ENCODE measurements around the gene SCARB1. TPM values are rescaled to one million over a fixed set of nuclear protein-coding genes. Genes with fewer than 3 reads are reported as not detected.

SCARB1 gene
- total and polyA plus RNA-seq, 2 experiments from 2014 or later, result 31.0 to 62.5 TPM

DNA sequence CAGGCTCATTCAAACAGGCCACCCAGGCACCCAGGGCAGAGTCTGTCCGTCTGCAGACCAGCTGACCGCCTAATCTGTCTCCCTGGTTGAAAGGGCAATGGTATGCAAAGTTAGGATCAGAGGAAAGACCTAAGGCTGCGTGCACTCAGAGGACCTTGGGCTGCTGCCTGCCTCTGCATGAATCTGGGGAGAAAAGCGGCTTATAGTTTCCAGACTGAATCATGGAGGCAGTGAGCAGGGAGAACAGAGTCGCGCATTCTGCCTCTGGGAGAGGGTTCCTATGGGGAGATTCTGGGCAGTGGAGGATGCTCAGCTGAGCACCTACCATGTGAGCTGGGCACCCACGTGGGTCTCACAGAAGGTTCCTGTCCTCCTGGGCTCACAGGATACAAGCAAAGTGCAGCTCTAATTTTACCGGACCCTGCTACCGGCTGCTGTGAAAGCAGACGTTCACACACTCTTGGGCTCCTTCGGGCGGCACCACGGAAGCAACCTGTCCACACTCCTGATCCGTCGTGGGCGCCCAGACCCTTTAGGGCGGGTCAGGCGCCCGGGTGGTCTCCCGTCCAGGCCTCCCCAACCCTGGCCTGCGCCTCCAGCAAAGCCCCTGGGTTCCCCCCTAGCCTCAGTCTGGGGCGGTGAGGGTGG, 772 bp downstream of the SCARB1 start:
- H2AFZ ChIP-seq, result peak overlapping the region; percentile 85
- Mint-ChIP-seq H3K36me3 (ENCODE audit: low read depth) (peaks cover 6% of the 10 kb centered on the region; the same call in 1 of the 3 replicates), H3K4me3 (peak overlapping the region; percentile 79), H3K9me3 (peaks cover 5% of the 10 kb centered on the region; the same call in 2 of the 3 replicates), H3K4me1 (peaks cover 24% of the 10 kb centered on the region), H3K27ac (no peak overlapping the region), H3K27me3 (ENCODE audit: insufficient read depth, low read depth, poor library complexity) (peaks cover 25% of the 10 kb centered on the region)
- H3K4me2 ChIP-seq, result peak overlapping the region; percentile 93
- TF ChIP-seq ZNF331 (CRISPR knock-in tag; IDR thresholded peaks at IDR 0.05; ENCODE audit: low read depth) (no peak), STAT1 (IDR thresholded peaks at IDR 0.05; ENCODE audit: unreplicated experiment) (no peak), JUNB (IDR thresholded peaks at IDR 0.05; ENCODE audit: unreplicated experiment) (no peak), NANOG (IDR thresholded peaks at IDR 0.05; ENCODE audit: borderline replicate concordance) (no peak), ZNF114 (CRISPR knock-in tag; IDR thresholded peaks at IDR 0.05) (no peak), EZH2 (IDR thresholded peaks at IDR 0.05; ENCODE audit: low read depth, unreplicated experiment) (no peak), CREB1 (CRISPR knock-in tag; IDR thresholded peaks at IDR 0.05; ENCODE audit: low read depth) (no peak), ETS1 (IDR thresholded peaks at IDR 0.05) (no peak), EZH2phosphoT487 (IDR thresholded peaks at IDR 0.05; ENCODE audit: unreplicated experiment) (no peak), POLR2AphosphoS5 (IDR thresholded peaks at IDR 0.05; ENCODE audit: low read depth) (no peak)
- TF ChIP-seq, protein P1, sequence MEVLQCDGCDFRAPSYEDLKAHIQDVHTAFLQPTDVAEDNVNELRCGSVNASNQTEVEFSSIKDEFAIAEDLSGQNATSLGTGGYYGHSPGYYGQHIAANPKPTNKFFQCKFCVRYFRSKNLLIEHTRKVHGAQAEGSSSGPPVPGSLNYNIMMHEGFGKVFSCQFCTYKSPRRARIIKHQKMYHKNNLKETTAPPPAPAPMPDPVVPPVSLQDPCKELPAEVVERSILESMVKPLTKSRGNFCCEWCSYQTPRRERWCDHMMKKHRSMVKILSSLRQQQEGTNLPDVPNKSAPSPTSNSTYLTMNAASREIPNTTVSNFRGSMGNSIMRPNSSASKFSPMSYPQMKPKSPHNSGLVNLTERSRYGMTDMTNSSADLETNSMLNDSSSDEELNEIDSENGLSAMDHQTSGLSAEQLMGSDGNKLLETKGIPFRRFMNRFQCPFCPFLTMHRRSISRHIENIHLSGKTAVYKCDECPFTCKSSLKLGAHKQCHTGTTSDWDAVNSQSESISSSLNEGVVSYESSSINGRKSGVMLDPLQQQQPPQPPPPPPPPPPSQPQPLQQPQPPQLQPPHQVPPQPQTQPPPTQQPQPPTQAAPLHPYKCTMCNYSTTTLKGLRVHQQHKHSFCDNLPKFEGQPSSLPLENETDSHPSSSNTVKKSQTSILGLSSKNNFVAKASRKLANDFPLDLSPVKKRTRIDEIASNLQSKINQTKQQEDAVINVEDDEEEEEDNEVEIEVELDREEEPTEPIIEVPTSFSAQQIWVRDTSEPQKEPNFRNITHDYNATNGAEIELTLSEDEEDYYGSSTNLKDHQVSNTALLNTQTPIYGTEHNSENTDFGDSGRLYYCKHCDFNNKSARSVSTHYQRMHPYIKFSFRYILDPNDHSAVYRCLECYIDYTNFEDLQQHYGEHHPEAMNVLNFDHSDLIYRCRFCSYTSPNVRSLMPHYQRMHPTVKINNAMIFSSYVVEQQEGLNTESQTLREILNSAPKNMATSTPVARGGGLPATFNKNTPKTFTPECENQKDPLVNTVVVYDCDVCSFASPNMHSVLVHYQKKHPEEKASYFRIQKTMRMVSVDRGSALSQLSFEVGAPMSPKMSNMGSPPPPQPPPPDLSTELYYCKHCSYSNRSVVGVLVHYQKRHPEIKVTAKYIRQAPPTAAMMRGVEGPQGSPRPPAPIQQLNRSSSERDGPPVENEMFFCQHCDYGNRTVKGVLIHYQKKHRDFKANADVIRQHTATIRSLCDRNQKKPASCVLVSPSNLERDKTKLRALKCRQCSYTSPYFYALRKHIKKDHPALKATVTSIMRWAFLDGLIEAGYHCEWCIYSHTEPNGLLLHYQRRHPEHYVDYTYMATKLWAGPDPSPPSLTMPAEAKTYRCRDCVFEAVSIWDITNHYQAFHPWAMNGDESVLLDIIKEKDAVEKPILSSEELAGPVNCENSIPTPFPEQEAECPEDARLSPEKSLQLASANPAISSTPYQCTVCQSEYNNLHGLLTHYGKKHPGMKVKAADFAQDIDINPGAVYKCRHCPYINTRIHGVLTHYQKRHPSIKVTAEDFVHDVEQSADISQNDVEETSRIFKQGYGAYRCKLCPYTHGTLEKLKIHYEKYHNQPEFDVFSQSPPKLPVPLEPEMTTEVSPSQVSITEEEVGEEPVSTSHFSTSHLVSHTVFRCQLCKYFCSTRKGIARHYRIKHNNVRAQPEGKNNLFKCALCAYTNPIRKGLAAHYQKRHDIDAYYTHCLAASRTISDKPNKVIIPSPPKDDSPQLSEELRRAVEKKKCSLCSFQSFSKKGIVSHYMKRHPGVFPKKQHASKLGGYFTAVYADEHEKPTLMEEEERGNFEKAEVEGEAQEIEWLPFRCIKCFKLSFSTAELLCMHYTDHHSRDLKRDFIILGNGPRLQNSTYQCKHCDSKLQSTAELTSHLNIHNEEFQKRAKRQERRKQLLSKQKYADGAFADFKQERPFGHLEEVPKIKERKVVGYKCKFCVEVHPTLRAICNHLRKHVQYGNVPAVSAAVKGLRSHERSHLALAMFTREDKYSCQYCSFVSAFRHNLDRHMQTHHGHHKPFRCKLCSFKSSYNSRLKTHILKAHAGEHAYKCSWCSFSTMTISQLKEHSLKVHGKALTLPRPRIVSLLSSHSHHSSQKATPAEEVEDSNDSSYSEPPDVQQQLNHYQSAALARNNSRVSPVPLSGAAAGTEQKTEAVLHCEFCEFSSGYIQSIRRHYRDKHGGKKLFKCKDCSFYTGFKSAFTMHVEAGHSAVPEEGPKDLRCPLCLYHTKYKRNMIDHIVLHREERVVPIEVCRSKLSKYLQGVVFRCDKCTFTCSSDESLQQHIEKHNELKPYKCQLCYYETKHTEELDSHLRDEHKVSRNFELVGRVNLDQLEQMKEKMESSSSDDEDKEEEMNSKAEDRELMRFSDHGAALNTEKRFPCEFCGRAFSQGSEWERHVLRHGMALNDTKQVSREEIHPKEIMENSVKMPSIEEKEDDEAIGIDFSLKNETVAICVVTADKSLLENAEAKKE (CRISPR knock-in tag; IDR thresholded peaks at IDR 0.05), result no peak
- TF ChIP-seq, protein P2, sequence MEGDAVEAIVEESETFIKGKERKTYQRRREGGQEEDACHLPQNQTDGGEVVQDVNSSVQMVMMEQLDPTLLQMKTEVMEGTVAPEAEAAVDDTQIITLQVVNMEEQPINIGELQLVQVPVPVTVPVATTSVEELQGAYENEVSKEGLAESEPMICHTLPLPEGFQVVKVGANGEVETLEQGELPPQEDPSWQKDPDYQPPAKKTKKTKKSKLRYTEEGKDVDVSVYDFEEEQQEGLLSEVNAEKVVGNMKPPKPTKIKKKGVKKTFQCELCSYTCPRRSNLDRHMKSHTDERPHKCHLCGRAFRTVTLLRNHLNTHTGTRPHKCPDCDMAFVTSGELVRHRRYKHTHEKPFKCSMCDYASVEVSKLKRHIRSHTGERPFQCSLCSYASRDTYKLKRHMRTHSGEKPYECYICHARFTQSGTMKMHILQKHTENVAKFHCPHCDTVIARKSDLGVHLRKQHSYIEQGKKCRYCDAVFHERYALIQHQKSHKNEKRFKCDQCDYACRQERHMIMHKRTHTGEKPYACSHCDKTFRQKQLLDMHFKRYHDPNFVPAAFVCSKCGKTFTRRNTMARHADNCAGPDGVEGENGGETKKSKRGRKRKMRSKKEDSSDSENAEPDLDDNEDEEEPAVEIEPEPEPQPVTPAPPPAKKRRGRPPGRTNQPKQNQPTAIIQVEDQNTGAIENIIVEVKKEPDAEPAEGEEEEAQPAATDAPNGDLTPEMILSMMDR (conservative IDR thresholded peaks at IDR 0.05; ENCODE audit: low read depth in 2 of 2), result no peak
- TF ChIP-seq, protein P3, sequence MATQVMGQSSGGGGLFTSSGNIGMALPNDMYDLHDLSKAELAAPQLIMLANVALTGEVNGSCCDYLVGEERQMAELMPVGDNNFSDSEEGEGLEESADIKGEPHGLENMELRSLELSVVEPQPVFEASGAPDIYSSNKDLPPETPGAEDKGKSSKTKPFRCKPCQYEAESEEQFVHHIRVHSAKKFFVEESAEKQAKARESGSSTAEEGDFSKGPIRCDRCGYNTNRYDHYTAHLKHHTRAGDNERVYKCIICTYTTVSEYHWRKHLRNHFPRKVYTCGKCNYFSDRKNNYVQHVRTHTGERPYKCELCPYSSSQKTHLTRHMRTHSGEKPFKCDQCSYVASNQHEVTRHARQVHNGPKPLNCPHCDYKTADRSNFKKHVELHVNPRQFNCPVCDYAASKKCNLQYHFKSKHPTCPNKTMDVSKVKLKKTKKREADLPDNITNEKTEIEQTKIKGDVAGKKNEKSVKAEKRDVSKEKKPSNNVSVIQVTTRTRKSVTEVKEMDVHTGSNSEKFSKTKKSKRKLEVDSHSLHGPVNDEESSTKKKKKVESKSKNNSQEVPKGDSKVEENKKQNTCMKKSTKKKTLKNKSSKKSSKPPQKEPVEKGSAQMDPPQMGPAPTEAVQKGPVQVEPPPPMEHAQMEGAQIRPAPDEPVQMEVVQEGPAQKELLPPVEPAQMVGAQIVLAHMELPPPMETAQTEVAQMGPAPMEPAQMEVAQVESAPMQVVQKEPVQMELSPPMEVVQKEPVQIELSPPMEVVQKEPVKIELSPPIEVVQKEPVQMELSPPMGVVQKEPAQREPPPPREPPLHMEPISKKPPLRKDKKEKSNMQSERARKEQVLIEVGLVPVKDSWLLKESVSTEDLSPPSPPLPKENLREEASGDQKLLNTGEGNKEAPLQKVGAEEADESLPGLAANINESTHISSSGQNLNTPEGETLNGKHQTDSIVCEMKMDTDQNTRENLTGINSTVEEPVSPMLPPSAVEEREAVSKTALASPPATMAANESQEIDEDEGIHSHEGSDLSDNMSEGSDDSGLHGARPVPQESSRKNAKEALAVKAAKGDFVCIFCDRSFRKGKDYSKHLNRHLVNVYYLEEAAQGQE (IDR thresholded peaks at IDR 0.05; ENCODE audit: unreplicated experiment), result no peak
- H3K27ac ChIP-seq (ENCODE audit: low read depth), result no peak overlapping the region
- H3F3A ChIP-seq (replicated peaks; ENCODE audit: low read depth), result 0 out of 2 replicates have a peak, but pooled peaks cover 9% of the 10 kb centered on the region
- 0 out of 2 replicates have a peak, but pooled peaks cover 5% of the 10 kb centered on the region for H3K36me3 ChIP-seq (ENCODE audit: insufficient read depth)
- DNase-seq (ENCODE audit: low spot score) (peak; percentile 43), ATAC-seq (peak; percentile 18)
- peak overlapping the region; percentile 88 for H3K4me3 ChIP-seq
- H3K9me2 ChIP-seq (ENCODE audit: insufficient read depth), result no peaks in the 10 kb centered on the region
- H4K20me1 ChIP-seq (replicated peaks; ENCODE audit: insufficient read depth), result no peaks in the 10 kb centered on the region
- H3K4me1 ChIP-seq (ENCODE audit: insufficient read depth), result peaks cover 24% of the 10 kb centered on the region
- 0 out of 2 replicates have a peak, but pooled peaks cover 3% of the 10 kb centered on the region for H3K27me3 ChIP-seq (ENCODE audit: insufficient read depth)
- peaks cover 34% of the 10 kb centered on the region for H3K79me2 ChIP-seq (replicated peaks; ENCODE audit: insufficient read depth)

Measured in GM23338 (cell line).